Glutamatergic neuron (in vitro differentiated cells): ENCODE data around the gene GARNL3. TPM values are rescaled to one million over a fixed set of nuclear protein-coding genes. Genes with fewer than 3 reads are reported as not detected.

ENCODE experiments used
- DNase-seq: peaks from one replicate; pipeline ENCODE4 v3.0.0; 2022
- H3K27ac Mint-ChIP-seq: one replicate; pipeline ENCODE4 v1.8.0; 2020; ENCODE audit warnings: mild to moderate bottlenecking, mixed read lengths, inconsistent platforms; ENCODE audit not compliant: unreplicated experiment
- H3K27me3 Mint-ChIP-seq: one replicate; pipeline ENCODE4 v1.8.0; 2020; ENCODE audit warnings: mild to moderate bottlenecking, moderate library complexity, mixed read lengths, inconsistent platforms; ENCODE audit not compliant: unreplicated experiment
- H3K36me3 Mint-ChIP-seq: one replicate; pipeline ENCODE4 v1.8.0; 2020; ENCODE audit warnings: mild to moderate bottlenecking, mixed read lengths, inconsistent platforms; ENCODE audit not compliant: unreplicated experiment
- H3K4me1 Mint-ChIP-seq: one replicate; pipeline ENCODE4 v1.8.0; 2020; ENCODE audit warnings: mild to moderate bottlenecking, low read depth, mixed read lengths, inconsistent platforms; ENCODE audit not compliant: unreplicated experiment
- H3K4me3 Mint-ChIP-seq: one replicate; pipeline ENCODE4 v1.8.0; 2020; ENCODE audit warnings: mild to moderate bottlenecking, mixed read lengths, inconsistent platforms; ENCODE audit not compliant: unreplicated experiment
- H3K9me3 Mint-ChIP-seq: one replicate; pipeline ENCODE4 v1.8.0; 2020; ENCODE audit warnings: mild to moderate bottlenecking, moderate library complexity, mixed read lengths, inconsistent platforms; ENCODE audit not compliant: unreplicated experiment
- CTCF ChIP-seq: fragments of 200-600 bp; sonication (generic); IDR thresholded peaks from one replicate; pipeline ENCODE4 v1.5.0; 2021; ENCODE audit not compliant: partially characterized antibody, unreplicated experiment
- total RNA-seq: library from RNA; stranded (reverse); fragmentation: NEBNext Ultra II Directional; extraction: Animal tissue kit (Norgen Biotek cat#: 25700); gene quantifications from one replicate; pipeline ENCODE4 v1.2.1, GENCODE V29; 2021; ENCODE audit not compliant: unreplicated experiment

The GARNL3 gene
- total RNA-seq, 1 donor from 2014 or later, result 14.7 TPM

DNA sequence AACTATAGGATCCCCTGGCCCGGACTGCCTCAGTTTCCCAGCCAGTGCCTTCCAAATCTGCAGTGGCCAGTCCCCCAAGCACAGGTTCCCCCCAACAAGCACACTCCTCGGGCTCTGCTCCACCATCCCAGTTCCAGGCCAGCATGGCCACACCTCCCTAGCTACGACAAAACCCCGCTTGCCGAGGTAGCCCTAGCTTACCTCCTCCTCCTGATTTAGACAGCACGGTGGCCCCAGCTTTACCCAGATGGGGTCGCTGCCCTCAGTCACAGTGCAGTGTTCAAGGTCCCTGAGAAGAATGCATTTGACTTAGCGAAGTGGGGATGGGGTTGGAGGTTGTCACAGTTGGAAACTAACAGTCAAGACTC, 40.8 kb upstream of the GARNL3 start:
- H3K36me3 Mint-ChIP-seq, result no peaks in the 10 kb centered on the region
- TF ChIP-seq CTCF, result no peak
- no peak for DNase-seq
- H3K27me3 Mint-ChIP-seq, result peaks cover 20% of the 10 kb centered on the region
- no peaks in the 10 kb centered on the region for H3K4me1 Mint-ChIP-seq
- peak overlapping the region; percentile 42 for H3K4me3 Mint-ChIP-seq
- H3K9me3 Mint-ChIP-seq, result peaks cover 9% of the 10 kb centered on the region
- H3K27ac Mint-ChIP-seq, result no peak overlapping the region

DNA sequence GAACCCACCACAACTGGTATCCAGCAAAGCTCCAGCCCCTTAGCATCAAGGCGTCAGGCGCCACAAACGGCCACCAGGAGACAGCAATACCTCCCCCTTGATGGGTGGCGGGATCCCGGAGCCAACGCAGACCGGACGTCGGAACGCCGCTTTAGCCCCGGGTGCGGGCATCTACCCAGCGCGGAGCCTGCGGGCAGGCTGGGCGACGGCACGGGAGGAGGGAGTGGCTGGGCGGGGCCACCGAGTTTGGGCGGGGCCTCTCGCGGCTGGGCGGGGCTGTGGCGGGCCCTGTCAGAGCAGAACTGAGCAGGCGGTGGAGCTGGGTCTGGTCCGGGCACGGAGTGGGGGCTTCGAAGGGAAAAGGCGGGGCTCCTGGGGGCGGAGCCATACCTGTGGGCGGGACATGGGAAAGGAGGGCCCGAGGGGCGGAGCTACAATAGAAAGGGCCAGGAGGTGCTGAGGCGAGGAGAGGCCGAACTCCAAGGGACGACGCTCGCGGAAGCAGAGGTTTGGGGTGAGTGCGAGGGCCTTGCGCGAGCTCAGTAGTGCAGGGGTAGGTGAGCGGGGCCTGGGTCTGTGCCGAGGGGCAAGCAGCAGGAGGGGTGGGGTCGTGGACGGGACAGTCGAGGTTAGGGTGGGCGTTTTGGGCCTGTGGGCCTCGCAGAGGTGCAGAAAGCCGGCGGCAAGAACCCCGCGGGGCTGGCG, 40.2 kb upstream of the GARNL3 start:
- no peaks in the 10 kb centered on the region for H3K36me3 Mint-ChIP-seq
- H3K27ac Mint-ChIP-seq, result peak overlapping the region; percentile 90
- peaks cover 9% of the 10 kb centered on the region for H3K9me3 Mint-ChIP-seq
- TF ChIP-seq CTCF, result peak; percentile 43
- peak overlapping the region; percentile 90 for H3K4me3 Mint-ChIP-seq
- H3K27me3 Mint-ChIP-seq, result peaks cover 20% of the 10 kb centered on the region
- peak; percentile 95 for DNase-seq
- H3K4me1 Mint-ChIP-seq, result no peaks in the 10 kb centered on the region

DNA sequence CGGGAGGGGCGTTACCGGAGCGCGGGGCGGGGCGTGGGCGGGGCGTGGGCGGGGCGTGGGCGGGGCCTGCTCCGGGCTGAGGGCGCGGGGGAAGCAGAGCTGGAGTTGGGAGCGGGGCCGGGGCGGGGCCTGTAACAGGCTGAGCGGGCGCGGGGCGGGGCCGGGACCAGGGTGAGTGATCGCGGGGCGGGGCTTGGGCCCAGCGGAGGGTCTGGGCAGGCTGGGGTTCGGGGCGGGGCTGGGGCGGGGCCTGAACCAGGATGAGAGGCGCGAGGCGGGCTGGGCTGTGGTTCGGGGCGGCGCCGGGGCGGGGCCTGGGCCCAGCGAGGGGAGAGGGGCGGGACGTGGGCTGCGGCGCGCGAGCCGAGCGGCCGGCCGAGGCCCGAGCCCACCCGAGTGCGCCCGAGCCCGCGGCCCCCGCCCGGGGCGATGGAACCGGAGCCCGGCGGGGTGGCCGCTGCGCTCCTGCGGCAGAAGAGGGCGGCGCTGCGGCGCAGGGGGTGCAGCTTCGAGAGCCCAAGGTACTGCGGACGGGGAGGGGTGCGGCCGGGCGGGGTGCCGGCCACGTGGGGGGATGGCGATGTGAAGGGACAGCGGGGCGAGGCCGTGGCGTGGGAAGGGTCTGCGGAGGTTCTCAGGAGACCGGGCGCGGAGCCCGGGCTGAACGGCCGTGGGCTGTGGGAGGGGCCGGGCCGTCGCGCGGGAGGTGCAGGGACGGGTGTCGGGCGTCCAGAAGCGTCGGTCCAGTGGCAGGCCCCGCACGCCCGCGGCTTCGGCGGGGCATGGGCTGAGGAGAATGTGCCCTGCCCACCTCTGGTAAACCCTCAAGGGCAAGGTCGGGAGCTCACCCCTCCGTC, 39.5 kb upstream of the GARNL3 start:
- no peaks in the 10 kb centered on the region for H3K4me1 Mint-ChIP-seq
- peak; percentile 99 for DNase-seq
- no peak for TF ChIP-seq CTCF
- H3K36me3 Mint-ChIP-seq, result no peaks in the 10 kb centered on the region
- H3K27ac Mint-ChIP-seq, result peak overlapping the region; percentile 90
- H3K4me3 Mint-ChIP-seq, result peak overlapping the region; percentile 90
- H3K9me3 Mint-ChIP-seq, result peaks cover 9% of the 10 kb centered on the region
- peaks cover 20% of the 10 kb centered on the region for H3K27me3 Mint-ChIP-seq

DNA sequence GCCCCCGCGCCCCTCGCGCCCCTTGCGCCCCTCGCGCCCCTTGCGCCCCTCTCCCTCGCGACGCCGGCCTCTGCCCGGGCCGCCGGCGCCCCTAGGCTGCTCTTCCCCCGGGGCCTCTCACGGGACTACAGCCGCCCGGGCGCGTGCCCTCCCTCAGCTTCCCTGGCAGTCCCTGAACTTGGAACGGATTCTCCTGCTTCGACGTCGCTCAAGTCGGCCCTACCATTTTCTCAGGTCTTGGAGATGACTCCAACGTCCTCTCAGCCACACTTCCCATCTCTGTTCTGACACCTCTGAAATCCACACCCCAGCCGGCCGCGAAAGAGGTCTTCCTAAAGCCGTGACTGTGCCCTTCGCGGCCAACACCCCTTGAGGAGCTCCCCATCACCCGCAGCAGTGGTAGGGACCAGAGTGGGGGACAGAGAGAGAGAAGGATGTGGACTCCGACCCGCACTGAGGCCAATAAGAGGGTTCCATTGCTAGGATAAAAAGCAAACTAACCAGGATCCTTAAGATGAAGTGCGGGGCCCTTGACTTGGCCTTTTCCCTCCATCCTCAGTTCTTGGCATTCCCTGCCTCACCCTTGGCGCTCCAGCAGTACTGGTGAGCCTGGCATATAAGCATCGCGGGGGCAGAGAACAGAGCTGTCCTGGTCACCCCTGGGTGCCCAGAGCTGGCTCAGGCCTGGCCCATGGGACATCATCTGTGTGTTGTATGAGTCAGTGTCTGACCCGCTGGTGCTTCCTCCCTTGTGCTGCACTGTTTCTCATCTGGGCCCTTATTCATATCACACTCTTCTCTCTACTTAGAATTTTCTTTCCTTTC, 38.6 kb upstream of the GARNL3 start:
- Mint-ChIP-seq H3K27ac (no peak overlapping the region), H3K27me3 (peaks cover 20% of the 10 kb centered on the region), H3K4me1 (no peaks in the 10 kb centered on the region), H3K36me3 (no peaks in the 10 kb centered on the region), H3K4me3 (peak overlapping the region; percentile 89), H3K9me3 (peaks cover 9% of the 10 kb centered on the region)
- TF ChIP-seq CTCF, result no peak
- DNase-seq, result no peak
